Central memory CD4-positive, alpha-beta T cell (primary cell): Measurements from ENCODE around the gene G2E3.
"Not testable (repeated sequence)": the region's sequence is repeated elsewhere in the genome, so short reads cannot be mapped to it uniquely, and the experiment has no call there.

ENCODE experiments used
- DNase-seq: peaks from one replicate; pipeline ENCODE4 v3.0.0; 2022

Gene G2E3

GRCh38 chr14:30560581-30560980, 1.6 kb downstream of the G2E3 start:
- no peak for DNase-seq

DNA sequence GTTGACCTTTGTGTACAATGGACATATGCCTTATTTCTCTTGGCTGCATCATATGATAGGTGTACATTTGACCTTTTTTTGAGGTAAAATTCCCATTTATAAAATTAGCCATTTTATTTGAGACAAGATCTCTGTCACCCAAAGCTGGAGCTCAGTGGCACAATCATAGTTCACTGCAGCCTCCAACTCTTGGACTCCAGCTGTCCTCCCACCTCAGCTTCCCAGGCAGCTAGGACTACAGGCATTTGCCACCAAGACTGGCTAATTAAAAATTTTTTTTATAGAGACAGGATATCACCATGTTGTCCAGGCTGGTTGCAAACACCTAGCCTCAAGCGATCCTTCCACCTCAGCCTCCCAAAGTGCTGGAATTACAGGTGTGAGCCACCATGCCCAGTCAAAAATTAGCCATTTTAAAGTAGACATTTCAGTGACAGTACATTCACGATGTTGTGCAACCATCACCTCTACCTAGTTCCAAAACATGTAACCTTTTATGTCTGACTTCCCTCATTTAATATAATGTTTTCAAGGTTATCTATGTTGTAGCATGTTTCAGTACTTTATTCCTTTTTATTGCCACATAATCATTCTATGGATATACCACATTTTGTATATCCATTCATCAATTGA, 5.4 kb downstream of the G2E3 start:
- no peak for DNase-seq

DNA sequence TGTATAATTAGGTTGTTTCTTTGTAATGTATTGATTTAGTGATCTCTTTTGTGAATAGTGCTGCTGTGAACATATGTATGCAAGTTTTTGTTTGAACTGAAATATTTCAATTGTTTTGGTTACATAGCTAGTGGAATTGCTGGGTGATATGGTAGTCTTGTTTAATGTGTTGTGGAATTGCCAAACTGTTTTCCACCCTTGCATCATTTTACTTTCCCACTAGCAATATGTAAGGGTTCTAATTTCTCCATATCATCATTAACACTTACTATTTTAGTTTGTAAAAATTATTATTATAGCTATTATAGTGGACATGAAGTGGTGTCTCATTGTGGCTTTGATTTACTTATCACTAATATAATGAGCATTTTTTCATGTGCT, 5.9 kb downstream of the G2E3 start:
- no peak for DNase-seq

DNA sequence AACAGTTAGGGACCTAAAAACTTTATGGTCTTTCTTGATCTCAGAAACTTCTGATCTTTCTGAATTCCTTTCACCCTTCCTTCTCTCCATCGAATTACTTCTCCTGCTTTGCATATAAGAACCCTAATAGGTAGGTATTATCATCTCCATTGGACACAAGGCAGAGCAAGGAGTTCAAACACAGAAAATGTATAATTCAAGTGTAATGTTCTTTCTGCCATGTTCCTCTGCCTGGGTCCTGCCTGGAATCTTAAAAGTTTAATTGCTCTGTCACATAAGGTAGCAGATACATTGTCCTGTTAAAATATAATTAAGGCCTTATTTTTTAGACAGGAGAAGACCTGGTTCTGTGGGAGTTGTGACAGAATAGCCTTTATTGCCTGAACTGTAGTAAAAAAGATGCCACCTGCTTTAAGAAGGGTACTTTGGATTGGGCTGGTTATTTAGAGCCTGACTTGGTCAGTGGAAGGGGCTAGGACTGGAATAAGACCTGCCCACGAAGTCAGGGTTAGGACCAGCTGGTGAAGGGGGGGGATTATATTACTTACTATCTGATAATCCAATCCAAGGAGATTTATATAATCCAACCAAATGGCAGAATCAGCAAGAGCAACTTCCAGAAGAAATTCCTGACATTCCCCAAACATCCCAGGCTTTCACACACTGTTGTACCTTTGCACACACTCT, 10.4 kb downstream of the G2E3 start:
- no peak for DNase-seq

- DNase-seq: no peak
These were observed 10.9 kb downstream of the G2E3 start for GRCh38 chr14:30569903-30570226.

DNA sequence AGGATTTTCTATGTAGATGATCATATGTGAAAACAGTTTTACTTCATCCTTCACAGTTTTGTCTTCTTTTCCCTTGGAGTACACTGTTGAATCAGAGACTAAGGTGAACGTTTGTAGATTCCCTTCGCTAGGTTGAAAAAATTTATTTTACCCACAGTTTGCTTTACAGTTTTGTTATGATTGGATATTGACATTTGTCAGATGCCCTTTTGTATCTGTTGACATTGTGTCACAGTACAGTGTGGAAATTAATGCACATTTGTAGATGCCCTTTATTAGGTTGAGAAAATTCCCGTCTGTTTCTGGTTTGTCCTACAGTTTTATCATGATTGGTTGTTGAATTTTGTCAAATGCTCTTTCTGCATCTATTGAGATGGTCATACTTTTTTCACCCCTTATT, 13.3 kb downstream of the G2E3 start:
- no peak for DNase-seq

DNA sequence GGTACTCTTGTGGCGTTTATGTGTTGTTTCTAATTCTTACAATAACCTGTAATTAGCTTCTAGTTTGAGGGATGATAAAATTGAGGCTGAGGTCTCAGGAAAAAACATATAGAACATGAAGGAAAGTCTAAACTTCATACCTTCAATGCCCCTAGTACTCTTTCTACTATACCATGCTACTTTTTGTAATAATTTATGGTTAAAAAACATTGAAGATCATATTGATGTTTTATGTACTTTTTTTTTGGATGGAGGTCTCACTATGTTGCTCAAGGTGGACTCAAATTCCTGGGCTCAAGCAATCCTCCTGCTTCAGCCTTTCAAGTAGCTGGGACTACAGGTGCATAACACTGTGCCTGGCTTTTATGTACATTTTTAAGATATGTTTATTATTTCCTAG, 13.8 kb downstream of the G2E3 start:
- no peak for DNase-seq

DNA sequence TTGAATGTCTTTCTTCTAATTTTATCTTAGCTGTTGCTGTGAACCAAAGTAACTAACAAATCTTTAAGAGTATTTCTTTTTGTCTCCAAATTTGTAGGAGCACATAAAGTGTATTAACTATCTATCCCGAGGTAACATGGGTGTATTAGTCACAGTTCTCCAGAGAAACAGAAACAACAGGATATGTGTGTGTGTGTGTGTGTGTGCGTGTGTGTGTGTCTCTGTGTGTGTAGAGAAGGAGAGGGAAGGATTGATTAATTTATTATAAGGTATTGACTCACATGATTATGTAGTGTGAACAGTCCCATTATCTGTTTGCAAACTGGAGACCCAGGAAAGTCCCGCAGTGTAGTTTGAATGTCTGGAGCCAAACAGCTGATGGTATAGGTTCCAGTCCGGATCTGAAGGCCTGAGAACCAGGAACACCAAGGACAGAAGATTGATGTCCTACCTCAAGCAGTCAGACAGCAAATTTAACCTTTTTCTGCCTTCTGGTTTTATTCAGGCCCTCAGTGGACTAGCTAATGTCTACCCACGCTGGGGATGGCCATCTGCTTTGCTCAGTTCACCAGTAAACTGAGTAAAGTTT, 14.4 kb downstream of the G2E3 start:
- no peak for DNase-seq

DNA sequence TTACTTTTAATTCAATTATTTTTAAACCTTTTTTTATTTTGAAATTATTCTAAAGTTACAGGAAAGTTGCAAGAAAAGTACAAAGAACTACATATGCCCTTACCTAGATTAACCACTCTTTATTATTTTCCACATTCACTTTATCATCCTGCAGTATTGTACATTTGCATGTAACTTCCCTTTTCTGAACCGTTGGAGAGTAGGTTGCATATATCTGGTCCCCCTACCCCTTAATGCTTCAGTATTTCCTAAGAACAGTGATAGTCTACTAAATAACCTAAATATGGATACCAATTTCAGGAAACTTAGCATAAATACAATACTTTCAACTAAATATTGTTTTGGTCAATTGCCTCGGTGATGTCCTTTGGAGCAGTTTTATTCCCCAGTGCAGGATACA, 15.0 kb downstream of the G2E3 start:
- DNase-seq: no peak

DNA sequence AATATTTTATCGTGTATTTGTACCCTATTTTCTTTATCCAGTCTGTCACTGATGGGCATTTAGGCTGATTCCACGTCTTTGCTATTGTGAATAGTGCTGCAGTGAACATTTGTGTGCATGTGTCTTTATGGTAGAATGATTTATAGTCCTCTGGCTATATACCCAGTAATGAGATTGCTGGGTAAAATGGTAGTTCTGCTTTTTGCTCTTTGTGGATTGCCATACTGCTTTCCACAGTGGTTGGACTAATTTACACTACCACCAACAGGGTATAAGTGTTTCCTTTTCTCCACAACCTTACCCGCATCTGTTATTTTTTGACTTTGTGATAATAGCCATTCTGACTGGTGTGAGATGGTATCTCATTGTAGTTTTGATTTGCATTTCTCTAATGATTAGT, 15.8 kb downstream of the G2E3 start:
- not testable (repeated sequence) for DNase-seq

GRCh38 chr14:30576333-30576732, 17.4 kb downstream of the G2E3 start:
- not testable (repeated sequence) for DNase-seq

GRCh38 chr14:30580616-30581282, 21.8 kb downstream of the G2E3 start:
- DNase-seq: no peak

DNA sequence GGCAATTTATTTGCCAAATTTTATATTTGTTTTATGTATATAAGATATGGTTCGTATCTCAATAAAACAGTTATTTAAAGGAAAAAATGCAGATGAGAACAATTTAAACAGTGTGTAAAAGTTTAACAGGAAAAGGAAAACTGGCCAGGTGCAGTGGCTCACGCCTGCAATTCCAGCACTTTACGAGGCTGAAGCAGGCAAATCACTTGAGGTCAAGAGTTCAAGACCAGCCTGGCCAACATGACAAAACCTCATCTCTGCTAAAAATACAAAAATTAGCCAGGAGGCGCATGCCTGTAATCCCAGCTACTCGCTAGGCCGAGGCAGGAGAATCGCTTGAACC, 22.3 kb downstream of the G2E3 start:
- no peak for DNase-seq

GRCh38 chr14:30582376-30582775, 23.4 kb downstream of the G2E3 start:
- no peak for DNase-seq

DNA sequence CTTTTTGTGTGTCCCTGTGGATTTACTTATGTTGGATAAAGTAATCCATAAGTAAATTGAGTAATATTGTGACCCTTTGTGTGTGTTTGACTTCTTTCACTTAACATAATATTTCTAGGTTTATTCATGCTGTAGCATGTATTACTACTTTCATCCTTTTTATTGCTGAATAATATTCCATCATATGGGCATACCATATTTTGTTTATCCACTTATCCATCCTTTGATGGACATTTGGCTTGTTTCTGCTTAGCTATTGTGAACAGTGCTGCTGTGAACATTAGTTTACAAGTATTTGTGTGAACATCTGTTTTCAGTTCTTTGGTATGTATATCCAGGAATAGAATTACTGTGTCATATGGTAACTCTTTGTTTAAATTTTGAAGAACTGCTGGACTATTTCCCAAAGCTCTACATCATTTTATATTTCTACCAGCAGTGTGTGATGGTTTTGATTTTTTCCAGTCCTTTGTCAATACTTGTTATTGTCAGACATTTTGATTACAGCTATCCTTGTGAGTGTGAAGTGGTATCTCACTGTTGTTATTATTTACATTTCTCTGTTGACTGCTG, 25.2 kb downstream of the G2E3 start:
- no peak for DNase-seq

- DNase-seq: no peak
These were observed 26.2 kb downstream of the G2E3 start for GRCh38 chr14:30585204-30585603.

DNA sequence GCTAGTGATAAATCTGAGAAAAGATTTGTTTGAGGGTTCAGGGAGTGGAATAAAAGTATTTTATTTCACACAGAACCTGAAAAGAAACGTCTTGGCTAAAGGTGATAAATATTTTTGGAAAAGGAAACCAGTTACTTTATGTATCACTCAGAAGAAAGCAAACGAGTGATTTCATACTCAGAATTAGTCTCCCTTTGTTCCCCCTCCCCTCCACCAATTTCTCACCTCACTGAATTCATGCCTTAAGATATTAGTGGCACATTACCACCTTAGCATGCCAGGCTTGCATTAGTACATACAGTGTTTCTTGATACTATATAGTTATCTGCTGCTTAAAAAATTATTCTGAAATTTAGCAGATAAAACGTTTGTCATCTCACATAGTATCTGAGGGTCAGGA, 28.2 kb downstream of the G2E3 start:
- DNase-seq: no peak

GRCh38 chr14:30588873-30589272, 29.9 kb downstream of the G2E3 start:
- no peak for DNase-seq

DNA sequence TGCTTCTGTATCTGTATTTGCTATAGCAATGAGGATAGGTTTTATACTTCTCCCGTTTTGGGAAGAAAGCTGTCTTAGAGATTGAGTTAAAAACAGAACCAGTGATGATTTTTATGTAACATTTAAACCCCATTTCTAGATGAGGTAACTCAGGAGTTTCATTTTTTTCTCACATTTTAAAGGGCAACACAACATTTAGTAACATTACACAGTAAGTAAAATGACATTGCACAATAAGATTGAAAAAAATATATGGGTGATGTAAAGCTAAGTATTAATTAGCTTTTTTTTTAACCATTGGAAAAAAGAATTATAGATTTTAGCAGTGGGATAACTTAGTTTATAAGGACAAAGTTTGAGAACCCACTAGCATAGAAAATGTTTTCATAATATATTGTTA, 38.0 kb downstream of the G2E3 start:
- no peak for DNase-seq

DNA sequence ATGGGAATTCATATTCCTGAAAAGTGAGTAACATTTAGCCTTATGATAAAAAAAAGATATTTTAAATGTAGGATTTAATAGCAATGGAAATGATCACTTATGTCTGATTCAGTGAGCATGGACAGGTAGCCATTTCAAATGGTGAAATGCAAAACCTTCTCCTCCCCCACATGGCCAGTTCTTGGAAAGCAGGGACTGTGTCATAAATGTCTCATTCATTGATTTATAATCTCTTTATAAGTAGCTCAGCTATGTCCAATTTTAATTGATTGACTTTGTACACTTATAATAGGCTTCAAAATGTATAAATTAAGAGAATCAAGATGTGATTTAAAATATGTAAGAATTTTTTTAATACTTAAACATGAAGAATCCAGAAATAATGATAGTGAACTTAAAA, 38.5 kb downstream of the G2E3 start:
- no peak for DNase-seq

GRCh38 chr14:30600922-30601918, 42.3 kb downstream of the G2E3 start:
- no peak for DNase-seq

- no peak for DNase-seq
These were observed 44.4 kb downstream of the G2E3 start for GRCh38 chr14:30603402-30603801.

GRCh38 chr14:30604696-30605095, 45.7 kb downstream of the G2E3 start:
- not testable (repeated sequence) for DNase-seq
